ENCODE data around the gene OR52I2. TPM values are rescaled to one million over a fixed set of nuclear protein-coding genes. Genes with fewer than 3 reads are reported as not detected.

OR52I2 gene
- total RNA-seq, 1 experiment from 2014 or later, result not detected

DNA sequence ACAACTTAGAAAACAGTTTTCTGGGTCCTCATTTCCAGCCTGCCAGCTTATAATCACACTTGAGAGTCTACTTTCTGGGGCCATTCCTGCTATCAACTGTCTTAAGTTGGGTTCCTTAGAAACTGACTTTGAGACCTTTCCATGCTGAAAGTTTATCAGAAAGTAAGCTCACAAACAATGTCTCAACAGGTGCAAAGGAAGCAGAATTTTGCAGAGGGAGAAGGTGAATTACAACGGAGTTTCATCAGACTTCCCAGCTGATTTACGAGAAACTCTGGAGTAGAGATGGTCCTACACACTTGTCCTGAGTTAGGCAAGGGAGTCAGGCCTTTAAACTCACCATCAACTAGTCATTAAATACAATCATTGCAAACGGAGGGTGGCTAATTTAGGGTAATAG lies 4.7 kb upstream of the OR52I2 start:
- H3K4me3 Mint-ChIP-seq (ENCODE audit: low read depth, unreplicated experiment), result no peak overlapping the region
- no peaks in the 10 kb centered on the region for H3K4me1 Mint-ChIP-seq (ENCODE audit: low read depth, unreplicated experiment)
- intact Hi-C loops (cut with micrococcal nuclease; ENCODE audit: unreplicated experiment), result no loop called here
- peaks cover 44% of the 10 kb centered on the region for H3K27me3 Mint-ChIP-seq (ENCODE audit: unreplicated experiment)
- CTCF ChIA-PET, result interaction anchor here (0.6 kb wide), 1 partner anchor 196 kb away, joined by 3 read pairs; no protein-coding TSS in a partner anchor
- TF ChIP-seq, protein P1, sequence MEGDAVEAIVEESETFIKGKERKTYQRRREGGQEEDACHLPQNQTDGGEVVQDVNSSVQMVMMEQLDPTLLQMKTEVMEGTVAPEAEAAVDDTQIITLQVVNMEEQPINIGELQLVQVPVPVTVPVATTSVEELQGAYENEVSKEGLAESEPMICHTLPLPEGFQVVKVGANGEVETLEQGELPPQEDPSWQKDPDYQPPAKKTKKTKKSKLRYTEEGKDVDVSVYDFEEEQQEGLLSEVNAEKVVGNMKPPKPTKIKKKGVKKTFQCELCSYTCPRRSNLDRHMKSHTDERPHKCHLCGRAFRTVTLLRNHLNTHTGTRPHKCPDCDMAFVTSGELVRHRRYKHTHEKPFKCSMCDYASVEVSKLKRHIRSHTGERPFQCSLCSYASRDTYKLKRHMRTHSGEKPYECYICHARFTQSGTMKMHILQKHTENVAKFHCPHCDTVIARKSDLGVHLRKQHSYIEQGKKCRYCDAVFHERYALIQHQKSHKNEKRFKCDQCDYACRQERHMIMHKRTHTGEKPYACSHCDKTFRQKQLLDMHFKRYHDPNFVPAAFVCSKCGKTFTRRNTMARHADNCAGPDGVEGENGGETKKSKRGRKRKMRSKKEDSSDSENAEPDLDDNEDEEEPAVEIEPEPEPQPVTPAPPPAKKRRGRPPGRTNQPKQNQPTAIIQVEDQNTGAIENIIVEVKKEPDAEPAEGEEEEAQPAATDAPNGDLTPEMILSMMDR (IDR thresholded peaks at IDR 0.05; ENCODE audit: unreplicated experiment), result no peak
- H3K9me3 Mint-ChIP-seq (ENCODE audit: low read depth, unreplicated experiment), result no peaks in the 10 kb centered on the region
- BruUV-seq (replicated peaks), result no TSS peak
- no peaks in the 10 kb centered on the region for H3K36me3 Mint-ChIP-seq (ENCODE audit: insufficient read depth, unreplicated experiment)
- H3K27ac Mint-ChIP-seq (ENCODE audit: unreplicated experiment), result no peak overlapping the region
- DNase-seq, result no peak

DNA sequence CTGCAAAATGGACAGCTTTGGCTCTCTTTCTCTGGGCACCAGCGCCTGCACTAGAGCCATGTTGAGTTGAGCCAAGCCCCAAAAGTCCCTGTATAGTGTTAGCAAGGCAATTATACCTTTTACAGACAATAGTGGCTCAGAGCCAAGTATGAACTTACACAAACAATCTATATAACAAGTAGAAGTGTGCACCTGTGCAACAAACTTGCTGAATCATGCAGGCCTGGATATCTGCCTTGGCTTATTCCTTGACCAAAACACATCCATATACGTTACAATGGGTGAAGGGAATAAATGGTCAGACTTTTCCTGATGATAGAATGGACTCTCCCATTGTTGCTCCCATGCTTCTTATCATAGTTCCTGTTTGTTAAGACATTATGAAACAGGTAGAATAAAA lies 3.8 kb upstream of the OR52I2 start:
- H3K4me1 Mint-ChIP-seq (ENCODE audit: low read depth, unreplicated experiment), result no peaks in the 10 kb centered on the region
- DNase-seq, result no peak
- intact Hi-C loops (cut with micrococcal nuclease; ENCODE audit: unreplicated experiment), result no loop called here
- H3K27ac Mint-ChIP-seq (ENCODE audit: unreplicated experiment), result no peak overlapping the region
- no peaks in the 10 kb centered on the region for H3K9me3 Mint-ChIP-seq (ENCODE audit: low read depth, unreplicated experiment)
- BruUV-seq (replicated peaks), result no TSS peak
- H3K27me3 Mint-ChIP-seq (ENCODE audit: unreplicated experiment), result peaks cover 44% of the 10 kb centered on the region
- H3K4me3 Mint-ChIP-seq (ENCODE audit: low read depth, unreplicated experiment), result no peak overlapping the region
- CTCF ChIA-PET, result no interaction called here
- H3K36me3 Mint-ChIP-seq (ENCODE audit: insufficient read depth, unreplicated experiment), result no peaks in the 10 kb centered on the region
- TF ChIP-seq, protein P1 (IDR thresholded peaks at IDR 0.05; ENCODE audit: unreplicated experiment), result no peak

DNA sequence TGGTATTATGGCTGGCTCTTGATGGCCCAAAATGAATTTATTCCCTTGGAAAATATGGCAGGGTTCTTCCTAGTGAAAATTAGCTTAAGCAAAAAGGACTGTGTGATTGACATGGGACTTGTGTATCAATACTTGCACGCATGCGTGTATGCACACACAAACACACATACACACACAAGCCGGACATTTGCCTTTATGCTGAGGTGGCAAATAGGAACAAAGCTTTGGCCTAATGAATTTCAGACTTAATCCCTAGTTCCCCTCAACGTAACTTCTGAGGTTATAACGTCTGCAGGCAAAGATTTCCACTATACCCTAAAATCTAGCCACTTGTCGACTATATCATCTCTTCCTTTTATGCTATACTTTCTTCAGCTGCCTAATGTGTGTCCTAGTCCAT lies 2.9 kb upstream of the OR52I2 start:
- Mint-ChIP-seq H3K27ac (ENCODE audit: unreplicated experiment) (no peak overlapping the region), H3K4me3 (ENCODE audit: low read depth, unreplicated experiment) (no peak overlapping the region), H3K36me3 (ENCODE audit: insufficient read depth, unreplicated experiment) (no peaks in the 10 kb centered on the region), H3K27me3 (ENCODE audit: unreplicated experiment) (peaks cover 50% of the 10 kb centered on the region), H3K4me1 (ENCODE audit: low read depth, unreplicated experiment) (no peaks in the 10 kb centered on the region), H3K9me3 (ENCODE audit: low read depth, unreplicated experiment) (no peaks in the 10 kb centered on the region)
- no peak for DNase-seq
- TF ChIP-seq, protein P1 (IDR thresholded peaks at IDR 0.05; ENCODE audit: unreplicated experiment), result no peak
- intact Hi-C loops (cut with micrococcal nuclease; ENCODE audit: unreplicated experiment), result no loop called here
- no TSS peak for BruUV-seq (replicated peaks)
- CTCF ChIA-PET, result no interaction called here

DNA sequence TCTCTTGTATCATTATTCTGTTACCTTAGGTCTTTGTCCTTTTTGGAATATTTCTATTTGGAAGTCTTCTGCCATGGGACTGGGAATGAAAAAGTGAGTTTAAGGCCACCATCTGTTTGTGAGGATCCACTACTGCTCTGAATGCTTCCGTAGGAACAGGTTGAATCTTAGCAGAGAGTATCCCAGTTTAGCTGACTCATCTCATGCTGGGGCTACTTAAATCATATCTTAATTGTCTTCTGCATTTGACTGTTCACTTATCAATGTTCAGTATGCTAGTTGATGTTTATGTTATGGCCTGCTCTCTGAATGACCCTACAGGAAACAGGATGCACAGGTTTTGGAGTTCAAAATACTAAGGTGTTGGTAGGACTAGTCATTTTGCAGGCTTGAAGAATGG lies 1.4 kb upstream of the OR52I2 start:
- no peak overlapping the region for H3K4me3 Mint-ChIP-seq (ENCODE audit: low read depth, unreplicated experiment)
- no peak for DNase-seq
- intact Hi-C loops (cut with micrococcal nuclease; ENCODE audit: unreplicated experiment), result no loop called here
- H3K9me3 Mint-ChIP-seq (ENCODE audit: low read depth, unreplicated experiment), result no peaks in the 10 kb centered on the region
- no TSS peak for BruUV-seq (replicated peaks)
- no peaks in the 10 kb centered on the region for H3K4me1 Mint-ChIP-seq (ENCODE audit: low read depth, unreplicated experiment)
- H3K36me3 Mint-ChIP-seq (ENCODE audit: insufficient read depth, unreplicated experiment), result no peaks in the 10 kb centered on the region
- CTCF ChIA-PET, result no interaction called here
- TF ChIP-seq, protein P1 (IDR thresholded peaks at IDR 0.05; ENCODE audit: unreplicated experiment), result no peak
- no peak overlapping the region for H3K27ac Mint-ChIP-seq (ENCODE audit: unreplicated experiment)
- peaks cover 53% of the 10 kb centered on the region for H3K27me3 Mint-ChIP-seq (ENCODE audit: unreplicated experiment)

Measured in Calu3 (cell line).